K562 (cell line): Measurements from ENCODE around the gene ZNHIT1. TPM values are rescaled to one million over a fixed set of nuclear protein-coding genes. Genes with fewer than 3 reads are reported as not detected.

Experiments
- CCNT2 ChIP-seq: IDR thresholded peaks from 2 replicates; pipeline ENCODE4 v1.6.1; 2011; ENCODE audit warnings: borderline replicate concordance, low read depth, mild to moderate bottlenecking, moderate library complexity, mixed read lengths, low read length; ENCODE audit not compliant: insufficient read length; ENCODE audit errors: extremely low read depth
- ETV1 ChIP-seq: fragments of 450-650 bp; conservative IDR thresholded peaks from 2 replicates; pipeline ENCODE4 v1.6.1; 2016; ENCODE audit warnings: missing genetic modification characterization, control low read depth, low read depth, missing compliant biosample characterization
- HDAC8 ChIP-seq: fragments of 450-650 bp; IDR thresholded peaks from 2 replicates; pipeline ENCODE4 v1.6.1; 2016; ENCODE audit warnings: mild to moderate bottlenecking, missing genetic modification characterization, moderate library complexity, missing compliant biosample characterization
- SMARCA4 ChIP-seq: fragments of 450-650 bp; IDR thresholded peaks from 2 replicates; pipeline ENCODE4 v1.6.1; 2016
- TCF7L2 ChIP-seq: fragments of 150-350 bp; IDR thresholded peaks from 2 replicates; pipeline ENCODE4 v1.6.1; 2016; ENCODE audit warnings: low read depth, mild to moderate bottlenecking, low read length, moderate library complexity
- ZZZ3 ChIP-seq: fragments of 450-650 bp; IDR thresholded peaks from 2 replicates; pipeline ENCODE4 v1.6.1; 2016; ENCODE audit warnings: antibody characterized with exemption, mild to moderate bottlenecking, moderate library complexity
- polyA plus RNA-seq, 8 experiments: library from polyadenylated mRNA; depleted of rRNA in 4 of 8; stranded (reverse) in 5 of 8; unstranded in 3 of 8; fragments of >200 nt; fragmentation: Nextera tagmentation in 2 of 8; fragmentation: Illumina TruSeq in 1 of 8; extraction: Ambion mirVana in 2 of 8; extraction: Trizol in 1 of 8; gene quantifications; 2 replicates each; pipeline versions ENCODE4 v1.2.1 to v1.2.3, GENCODE V29; 2011 to 2014; ENCODE audit warnings: inconsistent platforms in 1 of 8, missing spikeins in 1 of 8
- total RNA-seq, 7 experiments: library from RNA; depleted of rRNA in 6 of 7; stranded (reverse); fragments of >200 nt in 6 of 7; fragmentation: Illumina TruSeq in 2 of 7; extraction: Trizol in 2 of 7; gene quantifications; 2 replicates each; pipeline versions ENCODE4 v1.2.1 to v1.2.3, GENCODE V29; 2011 to 2021; ENCODE audit warnings: low replicate concordance in 1 of 7
- TF ChIP-seq, protein P1 (sequence below): fragments of 450-650 bp; IDR thresholded peaks from 2 replicates; pipeline ENCODE4 v1.6.1; 2016; ENCODE audit warnings: low read depth
- TF ChIP-seq, protein P2 (sequence below): fragments of 250-450 bp; sonication (Bioruptor Pico); IDR thresholded peaks from 2 replicates; pipeline ENCODE4 v1.4.0; 2020; ENCODE audit warnings: mild to moderate bottlenecking, moderate library complexity
- TF ChIP-seq, protein P3 (sequence below): sonication (generic); formaldehyde crosslinking; IDR thresholded peaks from 2 replicates; pipeline ENCODE4 v1.8.1; 2023; ENCODE audit warnings: missing genetic modification reagents, mild to moderate bottlenecking, borderline replicate concordance

ZNHIT1 gene
- total and polyA plus RNA-seq, 9 of the 15 experiments (the other 6 are each of a cell fraction or from before 2014, with no cell fraction given) = 6.4 to 162 (median 70.1) TPM

DNA sequence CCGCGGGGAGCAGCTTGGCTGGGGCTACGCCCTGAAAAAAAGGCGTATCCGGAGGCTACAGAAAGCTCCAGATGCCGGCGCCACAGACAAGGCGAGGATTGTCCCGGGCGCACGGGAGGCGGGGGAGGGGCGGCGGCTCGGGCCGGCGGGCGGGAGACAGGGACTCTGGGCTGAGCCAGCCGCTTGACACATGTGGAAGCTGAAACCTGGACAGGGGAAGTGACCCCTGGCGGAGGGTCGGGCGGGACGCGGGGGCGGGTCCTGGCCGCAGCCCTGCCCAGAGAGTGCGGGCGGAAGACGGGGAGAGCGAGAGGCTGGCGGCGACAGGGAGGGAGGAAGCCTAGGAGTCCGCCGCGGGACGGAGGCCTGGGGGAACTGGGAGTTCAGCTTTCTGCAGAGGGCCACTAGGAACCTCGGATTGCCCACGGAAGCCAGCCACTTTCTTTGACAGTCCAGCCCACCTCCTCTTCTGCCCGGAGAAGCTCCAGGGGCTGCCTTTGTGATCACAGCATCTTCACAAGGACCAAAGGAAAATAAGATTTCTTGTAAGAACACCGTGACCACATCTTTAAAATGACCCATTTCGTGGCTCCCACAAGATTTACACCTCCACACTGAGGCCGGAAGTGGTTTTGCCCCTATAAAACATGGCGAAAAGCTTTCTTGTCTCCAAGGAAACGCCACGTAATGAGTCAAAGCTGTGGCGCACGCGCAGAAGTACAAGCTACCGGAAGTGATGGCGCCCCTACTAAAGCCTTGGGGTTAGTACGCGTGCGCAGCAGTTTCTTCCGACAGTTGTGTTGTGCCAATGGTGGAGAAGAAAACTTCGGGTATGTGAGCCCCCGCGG is at the start of gene ZNHIT1, which contains the start of gene PLOD3 (continued):
- TF ChIP-seq, protein P1, sequence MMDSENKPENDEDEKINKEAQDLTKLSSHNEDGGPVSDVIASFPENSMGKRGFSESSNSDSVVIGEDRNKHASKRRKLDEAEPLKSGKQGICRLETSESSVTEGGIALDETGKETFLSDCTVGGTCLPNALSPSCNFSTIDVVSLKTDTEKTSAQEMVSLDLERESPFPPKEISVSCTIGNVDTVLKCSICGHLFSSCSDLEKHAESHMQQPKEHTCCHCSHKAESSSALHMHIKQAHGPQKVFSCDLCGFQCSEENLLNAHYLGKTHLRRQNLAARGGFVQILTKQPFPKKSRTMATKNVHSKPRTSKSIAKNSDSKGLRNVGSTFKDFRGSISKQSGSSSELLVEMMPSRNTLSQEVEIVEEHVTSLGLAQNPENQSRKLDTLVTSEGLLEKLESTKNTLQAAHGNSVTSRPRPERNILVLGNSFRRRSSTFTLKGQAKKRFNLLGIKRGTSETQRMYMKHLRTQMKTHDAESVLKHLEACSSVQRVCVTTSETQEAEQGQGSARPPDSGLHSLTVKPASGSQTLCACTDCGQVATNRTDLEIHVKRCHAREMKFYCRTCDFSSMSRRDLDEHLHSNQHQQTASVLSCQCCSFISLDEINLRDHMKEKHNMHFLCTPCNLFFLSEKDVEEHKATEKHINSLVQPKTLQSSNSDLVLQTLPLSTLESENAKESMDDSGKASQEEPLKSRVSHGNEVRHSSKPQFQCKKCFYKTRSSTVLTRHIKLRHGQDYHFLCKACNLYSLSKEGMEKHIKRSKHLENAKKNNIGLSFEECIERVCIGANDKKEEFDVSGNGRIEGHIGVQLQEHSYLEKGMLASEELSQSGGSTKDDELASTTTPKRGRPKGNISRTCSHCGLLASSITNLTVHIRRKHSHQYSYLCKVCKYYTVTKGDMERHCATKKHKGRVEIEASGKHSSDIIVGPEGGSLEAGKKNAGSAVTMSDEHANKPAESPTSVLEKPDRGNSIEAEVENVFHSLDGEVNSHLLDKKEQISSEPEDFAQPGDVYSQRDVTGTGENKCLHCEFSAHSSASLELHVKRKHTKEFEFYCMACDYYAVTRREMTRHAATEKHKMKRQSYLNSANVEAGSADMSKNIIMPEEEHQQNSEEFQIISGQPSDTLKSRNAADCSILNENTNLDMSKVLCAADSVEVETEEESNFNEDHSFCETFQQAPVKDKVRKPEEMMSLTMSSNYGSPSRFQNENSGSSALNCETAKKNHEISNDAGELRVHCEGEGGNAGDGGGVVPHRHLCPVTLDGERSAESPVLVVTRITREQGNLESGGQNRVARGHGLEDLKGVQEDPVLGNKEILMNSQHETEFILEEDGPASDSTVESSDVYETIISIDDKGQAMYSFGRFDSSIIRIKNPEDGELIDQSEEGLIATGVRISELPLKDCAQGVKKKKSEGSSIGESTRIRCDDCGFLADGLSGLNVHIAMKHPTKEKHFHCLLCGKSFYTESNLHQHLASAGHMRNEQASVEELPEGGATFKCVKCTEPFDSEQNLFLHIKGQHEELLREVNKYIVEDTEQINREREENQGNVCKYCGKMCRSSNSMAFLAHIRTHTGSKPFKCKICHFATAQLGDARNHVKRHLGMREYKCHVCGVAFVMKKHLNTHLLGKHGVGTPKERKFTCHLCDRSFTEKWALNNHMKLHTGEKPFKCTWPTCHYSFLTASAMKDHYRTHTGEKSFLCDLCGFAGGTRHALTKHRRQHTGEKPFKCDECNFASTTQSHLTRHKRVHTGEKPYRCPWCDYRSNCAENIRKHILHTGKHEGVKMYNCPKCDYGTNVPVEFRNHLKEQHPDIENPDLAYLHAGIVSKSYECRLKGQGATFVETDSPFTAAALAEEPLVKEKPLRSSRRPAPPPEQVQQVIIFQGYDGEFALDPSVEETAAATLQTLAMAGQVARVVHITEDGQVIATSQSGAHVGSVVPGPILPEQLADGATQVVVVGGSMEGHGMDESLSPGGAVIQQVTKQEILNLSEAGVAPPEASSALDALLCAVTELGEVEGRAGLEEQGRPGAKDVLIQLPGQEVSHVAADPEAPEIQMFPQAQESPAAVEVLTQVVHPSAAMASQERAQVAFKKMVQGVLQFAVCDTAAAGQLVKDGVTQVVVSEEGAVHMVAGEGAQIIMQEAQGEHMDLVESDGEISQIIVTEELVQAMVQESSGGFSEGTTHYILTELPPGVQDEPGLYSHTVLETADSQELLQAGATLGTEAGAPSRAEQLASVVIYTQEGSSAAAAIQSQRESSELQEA = peak; percentile 83
- TF ChIP-seq SMARCA4 = no peak; the same call in 1 of the 2 replicates
- TF ChIP-seq ZZZ3 = no peak
- TF ChIP-seq, protein P2, sequence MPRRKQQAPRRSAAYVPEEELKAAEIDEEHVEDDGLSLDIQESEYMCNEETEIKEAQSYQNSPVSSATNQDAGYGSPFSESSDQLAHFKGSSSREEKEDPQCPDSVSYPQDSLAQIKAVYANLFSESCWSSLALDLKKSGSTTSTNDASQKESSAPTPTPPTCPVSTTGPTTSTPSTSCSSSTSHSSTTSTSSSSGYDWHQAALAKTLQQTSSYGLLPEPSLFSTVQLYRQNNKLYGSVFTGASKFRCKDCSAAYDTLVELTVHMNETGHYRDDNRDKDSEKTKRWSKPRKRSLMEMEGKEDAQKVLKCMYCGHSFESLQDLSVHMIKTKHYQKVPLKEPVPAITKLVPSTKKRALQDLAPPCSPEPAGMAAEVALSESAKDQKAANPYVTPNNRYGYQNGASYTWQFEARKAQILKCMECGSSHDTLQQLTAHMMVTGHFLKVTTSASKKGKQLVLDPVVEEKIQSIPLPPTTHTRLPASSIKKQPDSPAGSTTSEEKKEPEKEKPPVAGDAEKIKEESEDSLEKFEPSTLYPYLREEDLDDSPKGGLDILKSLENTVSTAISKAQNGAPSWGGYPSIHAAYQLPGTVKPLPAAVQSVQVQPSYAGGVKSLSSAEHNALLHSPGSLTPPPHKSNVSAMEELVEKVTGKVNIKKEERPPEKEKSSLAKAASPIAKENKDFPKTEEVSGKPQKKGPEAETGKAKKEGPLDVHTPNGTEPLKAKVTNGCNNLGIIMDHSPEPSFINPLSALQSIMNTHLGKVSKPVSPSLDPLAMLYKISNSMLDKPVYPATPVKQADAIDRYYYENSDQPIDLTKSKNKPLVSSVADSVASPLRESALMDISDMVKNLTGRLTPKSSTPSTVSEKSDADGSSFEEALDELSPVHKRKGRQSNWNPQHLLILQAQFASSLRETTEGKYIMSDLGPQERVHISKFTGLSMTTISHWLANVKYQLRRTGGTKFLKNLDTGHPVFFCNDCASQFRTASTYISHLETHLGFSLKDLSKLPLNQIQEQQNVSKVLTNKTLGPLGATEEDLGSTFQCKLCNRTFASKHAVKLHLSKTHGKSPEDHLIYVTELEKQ (CRISPR knock-in tag) = no peak
- no peak for TF ChIP-seq TCF7L2
- TF ChIP-seq, protein P3, sequence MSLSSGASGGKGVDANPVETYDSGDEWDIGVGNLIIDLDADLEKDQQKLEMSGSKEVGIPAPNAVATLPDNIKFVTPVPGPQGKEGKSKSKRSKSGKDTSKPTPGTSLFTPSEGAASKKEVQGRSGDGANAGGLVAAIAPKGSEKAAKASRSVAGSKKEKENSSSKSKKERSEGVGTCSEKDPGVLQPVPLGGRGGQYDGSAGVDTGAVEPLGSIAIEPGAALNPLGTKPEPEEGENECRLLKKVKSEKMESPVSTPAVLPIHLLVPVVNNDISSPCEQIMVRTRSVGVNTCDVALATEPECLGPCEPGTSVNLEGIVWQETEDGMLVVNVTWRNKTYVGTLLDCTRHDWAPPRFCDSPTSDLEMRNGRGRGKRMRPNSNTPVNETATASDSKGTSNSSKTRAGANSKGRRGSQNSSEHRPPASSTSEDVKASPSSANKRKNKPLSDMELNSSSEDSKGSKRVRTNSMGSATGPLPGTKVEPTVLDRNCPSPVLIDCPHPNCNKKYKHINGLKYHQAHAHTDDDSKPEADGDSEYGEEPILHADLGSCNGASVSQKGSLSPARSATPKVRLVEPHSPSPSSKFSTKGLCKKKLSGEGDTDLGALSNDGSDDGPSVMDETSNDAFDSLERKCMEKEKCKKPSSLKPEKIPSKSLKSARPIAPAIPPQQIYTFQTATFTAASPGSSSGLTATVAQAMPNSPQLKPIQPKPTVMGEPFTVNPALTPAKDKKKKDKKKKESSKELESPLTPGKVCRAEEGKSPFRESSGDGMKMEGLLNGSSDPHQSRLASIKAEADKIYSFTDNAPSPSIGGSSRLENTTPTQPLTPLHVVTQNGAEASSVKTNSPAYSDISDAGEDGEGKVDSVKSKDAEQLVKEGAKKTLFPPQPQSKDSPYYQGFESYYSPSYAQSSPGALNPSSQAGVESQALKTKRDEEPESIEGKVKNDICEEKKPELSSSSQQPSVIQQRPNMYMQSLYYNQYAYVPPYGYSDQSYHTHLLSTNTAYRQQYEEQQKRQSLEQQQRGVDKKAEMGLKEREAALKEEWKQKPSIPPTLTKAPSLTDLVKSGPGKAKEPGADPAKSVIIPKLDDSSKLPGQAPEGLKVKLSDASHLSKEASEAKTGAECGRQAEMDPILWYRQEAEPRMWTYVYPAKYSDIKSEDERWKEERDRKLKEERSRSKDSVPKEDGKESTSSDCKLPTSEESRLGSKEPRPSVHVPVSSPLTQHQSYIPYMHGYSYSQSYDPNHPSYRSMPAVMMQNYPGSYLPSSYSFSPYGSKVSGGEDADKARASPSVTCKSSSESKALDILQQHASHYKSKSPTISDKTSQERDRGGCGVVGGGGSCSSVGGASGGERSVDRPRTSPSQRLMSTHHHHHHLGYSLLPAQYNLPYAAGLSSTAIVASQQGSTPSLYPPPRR (CRISPR knock-in tag) = no peak
- TF ChIP-seq CCNT2 = peak; percentile 77
- TF ChIP-seq HDAC8 (tag) = no peak
- TF ChIP-seq ETV1 (tag) = no peak; the same call in 1 of the 2 replicates
